H9 (cell line): Measurements from ENCODE around the gene ZDHHC19. TPM values are rescaled to one million over a fixed set of nuclear protein-coding genes. Genes with fewer than 3 reads are reported as not detected.
A peak's percentile ranks its signal among the peaks of the same experiment; 100 is the strongest.

Source experiments
- DNase-seq: peaks from one replicate; pipeline ENCODE4 v3.0.0-alpha.2; 2017
- H2AFZ ChIP-seq: one replicate; pipeline ENCODE4 v1.6.1; 2013; ENCODE audit warnings: mild to moderate bottlenecking, low read length, control low read depth, moderate library complexity
- H2AK5ac ChIP-seq: 2 replicates; pipeline ENCODE4 v1.6.1; 2013; ENCODE audit warnings: low read length, control low read depth, mixed read lengths; ENCODE audit not compliant: insufficient read length
- H2BK120ac ChIP-seq: one replicate; pipeline ENCODE4 v1.6.1; 2013; ENCODE audit warnings: low read depth, mild to moderate bottlenecking, low read length, control low read depth, inconsistent platforms; ENCODE audit not compliant: poor library complexity, severe bottlenecking
- H2BK12ac ChIP-seq: 2 replicates; pipeline ENCODE4 v1.6.1; 2013; ENCODE audit warnings: low read length, control low read depth, mixed read lengths, low read depth; ENCODE audit not compliant: insufficient read length
- H2BK15ac ChIP-seq: 2 replicates; pipeline ENCODE4 v1.6.1; 2013; ENCODE audit warnings: low read depth, low read length, control low read depth
- H2BK20ac ChIP-seq: one replicate; pipeline ENCODE4 v1.6.1; 2013; ENCODE audit warnings: low read depth, mild to moderate bottlenecking, low read length, control low read depth, inconsistent platforms; ENCODE audit not compliant: poor library complexity, severe bottlenecking
- H2BK5ac ChIP-seq: 2 replicates; pipeline ENCODE4 v1.6.1; 2013; ENCODE audit warnings: low read length, control low read depth, mixed read lengths; ENCODE audit not compliant: insufficient read length
- H3K14ac ChIP-seq: 2 replicates; pipeline ENCODE4 v1.6.1; 2013; ENCODE audit warnings: low read length, control low read depth; ENCODE audit not compliant: insufficient read depth
- H3K18ac ChIP-seq: 2 replicates; pipeline ENCODE4 v1.6.1; 2013; ENCODE audit warnings: low read depth, mild to moderate bottlenecking, mixed read lengths, low read length, control low read depth; ENCODE audit not compliant: insufficient read length
- H3K23ac ChIP-seq: 2 replicates; pipeline ENCODE4 v1.6.1; 2013; ENCODE audit warnings: low read length, control low read depth, mixed read lengths, low read depth; ENCODE audit not compliant: insufficient read length
- H3K23me2 ChIP-seq: 2 replicates; pipeline ENCODE4 v1.6.1; 2013; ENCODE audit warnings: low read depth, mild to moderate bottlenecking, mixed read lengths, low read length, control low read depth; ENCODE audit not compliant: insufficient read length, poor library complexity, severe bottlenecking
- H3K27ac ChIP-seq: 2 replicates; pipeline ENCODE4 v1.5.1; 2013; ENCODE audit warnings: low read length, control low read depth, mixed read lengths, low read depth; ENCODE audit not compliant: insufficient read length
- H3K27me3 ChIP-seq: 2 replicates; pipeline ENCODE4 v1.6.1; 2013; ENCODE audit warnings: low read length, control low read depth, inconsistent platforms; ENCODE audit not compliant: insufficient read depth
- H3K4ac ChIP-seq: 2 replicates; pipeline ENCODE4 v1.6.1; 2013; ENCODE audit warnings: low read depth, mild to moderate bottlenecking, control low read depth, inconsistent platforms, low read length, moderate library complexity
- H3K4me1 ChIP-seq: 2 replicates; pipeline ENCODE4 v1.6.1; 2013; ENCODE audit warnings: low read length, control low read depth, inconsistent platforms; ENCODE audit not compliant: insufficient read depth
- H3K4me2 ChIP-seq: 2 replicates; pipeline ENCODE4 v1.6.1; 2013; ENCODE audit warnings: low read length, control low read depth, mixed read lengths; ENCODE audit not compliant: insufficient read length, insufficient read depth
- H3K56ac ChIP-seq: 2 replicates; pipeline ENCODE4 v1.6.1; 2013; ENCODE audit warnings: low read depth, mild to moderate bottlenecking, mixed read lengths, low read length, control low read depth; ENCODE audit not compliant: insufficient read length
- H3K79me1 ChIP-seq: 2 replicates; pipeline ENCODE4 v1.6.1; 2013; ENCODE audit warnings: low read depth, mild to moderate bottlenecking, moderate library complexity, low read length, control low read depth, inconsistent platforms; ENCODE audit not compliant: insufficient read depth, poor library complexity, severe bottlenecking
- H3K79me2 ChIP-seq: 2 replicates; pipeline ENCODE4 v1.6.1; 2013; ENCODE audit warnings: low read length, control low read depth, inconsistent platforms; ENCODE audit not compliant: insufficient read depth
- H3K9ac ChIP-seq: 2 replicates; pipeline ENCODE4 v1.6.1; 2013; ENCODE audit warnings: low read length, control low read depth, mixed read lengths; ENCODE audit not compliant: insufficient read length; ENCODE audit errors: extremely low read depth
- H3K9me3 ChIP-seq: one replicate; pipeline ENCODE4 v1.6.1; 2013; ENCODE audit warnings: low read depth, low read length, inconsistent platforms; ENCODE audit not compliant: control insufficient read depth
- H3T11ph ChIP-seq: one replicate; pipeline ENCODE4 v1.6.1; 2013; ENCODE audit warnings: mild to moderate bottlenecking, low read length, control low read depth, inconsistent platforms
- H4K20me1 ChIP-seq: one replicate; pipeline ENCODE4 v1.6.1; 2013; ENCODE audit not compliant: control insufficient read depth, insufficient read length, insufficient read depth
- H4K5ac ChIP-seq: 2 replicates; pipeline ENCODE4 v1.6.1; 2013; ENCODE audit warnings: low read depth, mild to moderate bottlenecking, mixed read lengths, low read length, control low read depth; ENCODE audit not compliant: insufficient read length
- H4K8ac ChIP-seq: replicated peaks from 2 replicates; pipeline ENCODE4 v1.6.1; 2013; ENCODE audit warnings: low read length, control low read depth, mixed read lengths, low read depth; ENCODE audit not compliant: insufficient read length
- H4K91ac ChIP-seq: 2 replicates; pipeline ENCODE4 v1.6.1; 2013; ENCODE audit warnings: low read depth, mild to moderate bottlenecking, moderate library complexity, mixed read lengths, low read length, control low read depth; ENCODE audit not compliant: insufficient read length
- H3K27ac Mint-ChIP-seq, 3 experiments: 2 replicates in 2 of 3; 3 replicates in 1 of 3; pipeline ENCODE4 v1.8.0; 2020 to 2021; ENCODE audit warnings: mixed read lengths in 3 of 3, mild to moderate bottlenecking in 1 of 3, moderate library complexity in 1 of 3
- H3K27me3 Mint-ChIP-seq: 2 replicates; pipeline ENCODE4 v1.8.0; 2021; ENCODE audit warnings: low read depth, mild to moderate bottlenecking, moderate library complexity, mixed read lengths
- H3K36me3 Mint-ChIP-seq, 3 experiments: 2 replicates in 2 of 3; 3 replicates in 1 of 3; pipeline ENCODE4 v1.8.0; 2020 to 2021; ENCODE audit warnings: low read depth in 3 of 3, mixed read lengths in 3 of 3; ENCODE audit not compliant: insufficient read depth in 1 of 3
- H3K4me1 Mint-ChIP-seq, 2 experiments: 2 replicates each; pipeline ENCODE4 v1.8.0; 2020; ENCODE audit warnings: mixed read lengths in 2 of 2
- H3K4me3 Mint-ChIP-seq, 2 experiments: 2 replicates in 1 of 2; 3 replicates in 1 of 2; pipeline ENCODE4 v1.8.0; 2020 to 2021; ENCODE audit warnings: mild to moderate bottlenecking in 2 of 2, mixed read lengths in 2 of 2, moderate library complexity in 1 of 2
- H3K9me3 Mint-ChIP-seq, 2 experiments: 2 replicates in 1 of 2; 3 replicates in 1 of 2; pipeline ENCODE4 v1.8.0; 2020; ENCODE audit warnings: mild to moderate bottlenecking in 2 of 2, mixed read lengths in 2 of 2, moderate library complexity in 1 of 2
- WGBS: extraction: QIAGEN DNeasy Blood & Tissue Kit; methylation state at CpG from one replicate; pipeline ENCODE4 v1.1.7; 2013; ENCODE audit warnings: missing lambda C conversion rate, low lambda C conversion rate, mixed read lengths; ENCODE audit not compliant: insufficient read length; ENCODE audit errors: extremely low coverage; 5-methylcytosine and 5-hydroxymethylcytosine counted together
- total RNA-seq: library from RNA; stranded (reverse); gene quantifications from 2 replicates; pipeline ENCODE4 v1.2.1, GENCODE V29; 2021
- TF ChIP-seq, protein P1 (sequence below): fragments of 200-600 bp; sonication (generic); conservative IDR thresholded peaks from 3 replicates; pipeline ENCODE4 v1.8.0; 2021; ENCODE audit warnings: antibody characterized with exemption, mild to moderate bottlenecking

ZDHHC19 gene
- total RNA-seq, 1 experiment from 2014 or later: 2.2 TPM

DNA sequence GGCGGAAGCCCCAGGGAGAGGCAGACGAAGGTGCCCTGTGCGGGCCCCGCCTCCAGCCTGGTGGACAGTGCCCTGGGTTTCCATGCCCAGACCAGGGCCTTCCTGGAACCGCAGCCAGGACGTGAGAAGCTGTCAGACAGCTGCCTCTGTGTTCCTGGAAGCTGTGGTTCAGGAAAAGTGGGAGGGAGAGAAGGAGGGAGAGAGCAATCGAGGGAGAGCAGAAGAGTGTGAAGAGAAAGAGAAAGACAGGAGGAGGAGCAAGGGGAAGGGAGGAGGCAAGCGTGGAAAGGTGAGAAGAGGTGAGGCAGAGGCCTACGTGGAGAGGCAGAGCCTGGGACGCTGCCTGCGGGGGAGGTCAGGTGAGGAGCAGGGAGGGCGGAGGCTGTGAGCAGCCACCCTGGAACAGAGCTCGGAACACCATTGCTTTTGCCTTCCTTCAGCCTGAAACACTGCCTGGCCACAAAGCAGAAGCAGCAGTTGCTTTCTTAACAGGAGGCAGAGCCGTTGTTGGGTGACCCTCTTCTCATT lies 18.6 kb downstream of the ZDHHC19 start:
- Mint-ChIP-seq H3K36me3 (no peaks in the 10 kb centered on the region), H3K27ac (peak overlapping the region in 2 of 3 experiments; percentile 77 to 87; a peak in 4 of 7 replicates), H3K27me3 (no peaks in the 10 kb centered on the region), H3K9me3 (no peaks in the 10 kb centered on the region), H3K4me3 (no peak overlapping the region), H3K4me1 (peaks cover 5 to 14% of the 10 kb centered on the region in 2 experiments; a peak in 3 of 4 replicates)
- H3K56ac ChIP-seq: no peak overlapping the region
- H2BK20ac ChIP-seq: no peak overlapping the region
- no peak overlapping the region for H3K4ac ChIP-seq
- no peaks in the 10 kb centered on the region for H3K9me3 ChIP-seq
- no peaks in the 10 kb centered on the region for H3K27me3 ChIP-seq
- no peak overlapping the region for H4K5ac ChIP-seq
- no peak overlapping the region for H3K18ac ChIP-seq
- H3K4me2 ChIP-seq: no peak overlapping the region
- H3T11ph ChIP-seq: no peak overlapping the region
- no peak overlapping the region for H2AK5ac ChIP-seq
- TF ChIP-seq, protein P1, sequence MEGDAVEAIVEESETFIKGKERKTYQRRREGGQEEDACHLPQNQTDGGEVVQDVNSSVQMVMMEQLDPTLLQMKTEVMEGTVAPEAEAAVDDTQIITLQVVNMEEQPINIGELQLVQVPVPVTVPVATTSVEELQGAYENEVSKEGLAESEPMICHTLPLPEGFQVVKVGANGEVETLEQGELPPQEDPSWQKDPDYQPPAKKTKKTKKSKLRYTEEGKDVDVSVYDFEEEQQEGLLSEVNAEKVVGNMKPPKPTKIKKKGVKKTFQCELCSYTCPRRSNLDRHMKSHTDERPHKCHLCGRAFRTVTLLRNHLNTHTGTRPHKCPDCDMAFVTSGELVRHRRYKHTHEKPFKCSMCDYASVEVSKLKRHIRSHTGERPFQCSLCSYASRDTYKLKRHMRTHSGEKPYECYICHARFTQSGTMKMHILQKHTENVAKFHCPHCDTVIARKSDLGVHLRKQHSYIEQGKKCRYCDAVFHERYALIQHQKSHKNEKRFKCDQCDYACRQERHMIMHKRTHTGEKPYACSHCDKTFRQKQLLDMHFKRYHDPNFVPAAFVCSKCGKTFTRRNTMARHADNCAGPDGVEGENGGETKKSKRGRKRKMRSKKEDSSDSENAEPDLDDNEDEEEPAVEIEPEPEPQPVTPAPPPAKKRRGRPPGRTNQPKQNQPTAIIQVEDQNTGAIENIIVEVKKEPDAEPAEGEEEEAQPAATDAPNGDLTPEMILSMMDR: no peak
- H2AFZ ChIP-seq: no peak overlapping the region
- H3K4me1 ChIP-seq: no peaks in the 10 kb centered on the region
- no peak overlapping the region for H4K91ac ChIP-seq
- H4K20me1 ChIP-seq: no peaks in the 10 kb centered on the region
- H2BK5ac ChIP-seq: no peak overlapping the region
- H3K14ac ChIP-seq: no peak overlapping the region
- H3K23ac ChIP-seq: no peak overlapping the region
- H3K79me2 ChIP-seq: no peaks in the 10 kb centered on the region
- H3K79me1 ChIP-seq: no peaks in the 10 kb centered on the region
- no peak overlapping the region for H2BK12ac ChIP-seq
- H3K27ac ChIP-seq: no peak overlapping the region
- DNase-seq: no peak
- no peak overlapping the region for H2BK120ac ChIP-seq
- no peak overlapping the region for H4K8ac ChIP-seq
- no peak overlapping the region for H2BK15ac ChIP-seq
- H3K23me2 ChIP-seq: no peaks in the 10 kb centered on the region
- WGBS: no CpG with 5 or more reads among the region's 14 CpGs
- H3K9ac ChIP-seq: no peak overlapping the region
